GM19240 (cell line): ENCODE data around the gene PTGIR.

Source experiments
- DNase-seq: peaks from one replicate; pipeline ENCODE4 v3.0.0; 2011; ENCODE audit warnings: low spot score; ENCODE audit not compliant: insufficient read length

Gene PTGIR

DNA sequence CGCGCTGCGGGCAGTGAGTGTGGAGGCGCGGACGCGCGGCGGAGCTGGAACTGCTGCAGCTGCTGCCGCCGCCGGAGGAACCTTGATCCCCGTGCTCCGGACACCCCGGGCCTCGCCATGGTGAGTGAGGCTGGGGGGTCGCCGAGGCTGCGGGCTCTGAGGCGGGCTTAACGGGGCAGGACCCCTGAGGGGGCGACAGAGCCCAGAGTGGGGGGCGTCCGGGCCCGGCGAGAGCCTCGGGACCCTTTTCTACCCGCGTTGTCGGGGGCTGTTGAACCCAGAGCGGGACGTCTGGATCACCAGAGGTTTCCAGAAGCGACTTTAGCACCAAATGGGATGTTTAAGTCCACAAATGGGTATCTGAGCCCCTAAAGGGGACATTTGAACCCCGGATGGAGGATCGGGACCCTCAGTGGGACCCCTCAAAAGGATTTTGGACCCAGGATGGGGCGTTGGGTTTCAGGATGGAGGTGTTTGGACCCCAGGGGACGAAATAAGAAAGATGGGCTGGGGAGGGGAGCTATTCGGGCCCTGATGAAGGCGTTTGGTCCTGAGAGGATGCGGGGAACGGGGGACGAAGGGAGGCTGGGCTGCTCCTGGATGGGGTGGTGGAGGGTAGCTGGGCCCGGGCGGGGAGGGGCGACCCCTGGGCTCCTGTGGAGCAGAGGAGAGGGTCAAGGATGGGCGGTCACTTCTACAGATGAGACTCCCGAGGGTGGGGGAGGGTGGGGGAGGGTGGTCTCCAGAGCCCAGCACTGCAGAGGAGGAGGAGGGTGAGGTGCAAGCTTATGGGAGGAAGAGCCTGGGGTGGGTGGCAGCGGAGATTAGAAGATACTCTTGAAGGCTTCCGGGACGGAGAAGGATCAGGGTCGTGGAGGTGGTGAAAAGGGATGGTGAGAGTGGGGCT lies 23.3 kb downstream of the PTGIR start, which contains the start of gene CALM3:
Gene CALM3, plus strand, starts transcription at position 13 of the 907 bp plus-strand sequence. Its CDS starts 105 bp downstream, at position 118.
- no peak for DNase-seq

- peak; percentile 88 for DNase-seq
Observed at GRCh38 chr19:46600384-46601317, 24.2 kb downstream of the PTGIR start.

GRCh38 chr19:46599716-46600373 lies 25.0 kb downstream of the PTGIR start:
- no peak for DNase-seq

DNA sequence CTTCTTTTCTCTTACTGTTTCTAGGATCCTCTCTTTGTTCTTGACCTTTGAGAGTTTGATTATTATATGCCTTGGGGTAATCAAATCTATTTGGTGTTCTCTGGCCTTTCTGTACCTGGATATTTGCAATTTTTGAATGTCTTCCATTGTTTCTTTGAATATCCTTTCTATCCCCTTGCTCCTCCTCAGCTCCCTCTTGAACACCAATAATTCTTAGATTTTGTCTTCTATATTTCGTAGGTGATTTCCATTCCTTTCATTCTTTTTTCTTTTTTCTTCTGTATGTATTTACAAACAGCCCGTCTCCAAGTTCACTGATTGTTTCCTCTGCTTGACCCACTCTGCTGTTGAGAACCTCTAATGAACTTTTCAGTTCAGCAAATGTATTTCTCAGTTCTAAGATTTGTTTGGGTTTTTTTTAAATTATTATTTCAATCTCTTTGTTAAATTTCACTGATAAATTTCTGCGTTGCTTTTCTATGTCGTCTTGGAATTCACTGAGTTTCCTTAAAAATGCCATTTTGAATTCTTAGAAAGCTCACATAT lies 26.4 kb downstream of the PTGIR start:
- DNase-seq: no peak

DNA sequence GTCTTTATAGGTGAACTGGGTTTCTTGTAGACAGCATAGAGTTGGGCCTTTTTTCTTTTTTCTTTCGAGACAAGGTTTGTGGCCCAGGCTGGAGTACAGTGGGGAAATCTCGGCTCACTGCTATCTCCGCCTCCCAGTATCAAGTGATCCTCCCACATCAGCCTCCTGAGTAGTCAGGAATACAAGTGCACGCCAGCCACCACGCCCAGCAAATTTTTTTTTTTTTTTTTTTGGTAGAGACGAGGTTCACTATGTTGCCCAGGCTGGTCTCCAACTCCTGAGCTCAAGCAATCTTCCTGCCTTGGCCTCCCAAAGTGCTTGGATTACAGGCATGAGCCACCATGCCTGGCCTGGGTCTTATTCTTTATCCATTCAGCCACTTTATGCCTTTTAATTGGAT lies 28.9 kb downstream of the PTGIR start:
- no peak for DNase-seq

GRCh38 chr19:46591870-46592269 lies 33.0 kb downstream of the PTGIR start:
- DNase-seq: no peak

DNA sequence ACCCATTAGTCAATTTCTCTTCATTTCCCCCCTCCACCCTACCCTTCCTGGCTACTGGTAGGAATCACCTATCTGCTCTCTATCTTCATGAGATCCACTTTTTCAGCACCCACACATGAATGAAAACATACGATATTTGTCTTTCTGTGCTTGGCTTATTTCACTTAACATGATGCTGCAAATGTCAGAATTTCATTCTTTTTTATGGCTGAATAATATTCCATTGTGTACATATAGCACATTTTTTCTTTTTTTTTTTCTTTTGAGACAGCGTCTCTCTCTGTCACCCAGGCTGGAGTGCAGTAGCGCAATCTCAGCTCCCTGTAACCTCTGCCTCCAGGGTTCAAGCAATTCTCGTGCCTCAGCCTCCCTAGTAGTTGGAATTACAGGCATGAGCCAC lies 33.6 kb downstream of the PTGIR start:
- DNase-seq: no peak

DNA sequence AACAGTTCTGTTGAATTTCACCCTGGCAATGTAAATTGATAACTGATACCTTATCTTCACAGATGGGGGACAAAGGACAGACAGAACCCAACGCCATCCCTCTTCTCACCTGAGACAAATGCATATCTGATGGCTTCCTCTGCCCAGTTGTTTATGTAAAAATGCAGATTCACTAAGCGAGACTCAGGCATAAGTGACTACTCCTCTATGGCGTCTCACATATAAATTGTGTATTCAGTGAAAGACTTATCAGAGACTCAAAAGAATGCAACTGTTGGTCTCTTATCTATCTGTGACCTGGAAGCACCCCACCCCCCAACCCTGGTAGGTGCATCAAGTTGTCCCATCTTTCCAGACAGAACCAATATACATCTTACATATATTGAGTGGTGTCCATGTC lies 37.0 kb downstream of the PTGIR start:
- DNase-seq: no peak

- DNase-seq: no peak
Observed at GRCh38 chr19:46586294-46586693, 38.6 kb downstream of the PTGIR start.

DNA sequence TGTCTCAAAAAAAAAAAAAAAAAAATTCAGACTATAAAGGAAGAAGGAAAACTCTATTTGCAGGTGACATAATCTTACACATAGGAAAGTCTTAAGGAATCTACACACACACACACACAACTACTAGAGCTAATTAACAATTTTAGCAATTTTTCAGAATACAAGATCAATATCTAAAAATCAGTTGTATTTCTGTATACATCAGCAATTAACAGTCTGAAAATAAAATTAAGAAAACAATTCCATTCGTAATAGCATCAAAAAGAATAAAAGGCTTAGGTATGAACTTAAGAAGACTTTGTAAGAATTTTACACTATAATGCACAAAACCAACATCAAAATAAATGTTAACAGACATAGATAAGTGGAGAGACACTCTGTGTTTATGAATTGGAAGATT lies 39.4 kb downstream of the PTGIR start:
- no peak for DNase-seq

DNA sequence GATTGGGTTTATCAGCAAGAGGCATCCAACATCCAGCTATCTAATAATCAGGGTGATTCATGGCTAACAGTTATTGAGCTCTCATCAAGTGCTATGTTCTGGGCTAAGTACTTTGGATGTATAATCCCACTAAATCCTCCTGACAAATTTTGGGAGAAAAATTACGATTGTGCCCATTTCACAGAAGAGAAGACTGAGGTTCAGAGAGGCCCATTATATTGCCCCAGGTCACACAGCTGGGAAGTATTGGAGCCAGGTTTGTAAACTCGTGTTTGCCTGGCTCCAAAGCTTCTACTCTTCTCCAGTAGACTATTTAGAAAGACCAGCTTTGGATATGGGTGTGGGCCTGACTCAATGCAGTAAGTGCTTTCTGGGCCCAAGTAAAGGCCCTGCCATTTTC lies 44.6 kb downstream of the PTGIR start:
- no peak for DNase-seq

DNA sequence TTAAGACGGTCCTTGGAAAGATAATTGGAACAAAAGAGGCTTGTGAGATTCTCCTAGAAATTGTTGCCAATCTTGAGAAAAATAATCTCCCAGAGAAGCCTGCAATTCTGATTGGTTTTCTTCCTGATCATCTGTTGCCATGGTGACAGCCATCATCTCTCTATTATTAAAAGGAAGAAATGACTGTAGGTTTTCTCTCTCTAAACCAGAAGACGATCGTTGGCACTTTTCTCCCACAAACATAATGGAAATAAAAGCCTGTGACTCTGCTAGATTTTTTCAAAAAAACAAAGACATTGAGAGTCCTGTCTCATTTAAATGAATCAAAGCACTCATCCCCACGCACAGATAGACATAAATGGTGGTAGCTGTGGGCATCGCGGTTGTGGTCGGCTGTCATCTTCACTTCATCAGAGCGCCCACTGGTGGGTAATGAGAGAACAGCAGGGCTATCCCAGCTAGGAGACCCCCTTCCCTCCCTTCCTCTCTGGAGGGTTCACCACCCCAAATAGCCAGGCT lies 45.5 kb downstream of the PTGIR start:
- no peak for DNase-seq

- no peak for DNase-seq
Observed at GRCh38 chr19:46578450-46578849, 46.4 kb downstream of the PTGIR start.

- no peak for DNase-seq
Observed at GRCh38 chr19:46574533-46574932, 50.4 kb downstream of the PTGIR start.

- DNase-seq: no peak
Observed at GRCh38 chr19:46573679-46574498, 51.0 kb downstream of the PTGIR start.

- DNase-seq: no peak
Observed at GRCh38 chr19:46571495-46571894, 53.4 kb downstream of the PTGIR start.
